ENCODE results near the gene FICD. TPM values are rescaled to one million over a fixed set of nuclear protein-coding genes. Genes with fewer than 3 reads are reported as not detected.
A peak's percentile ranks its signal among the peaks of the same experiment; 100 is the strongest.

Gene FICD
- total RNA-seq, 2 donors from 2014 or later: 6.2 to 6.8 TPM

GRCh38 chr12:108559007-108559655, 44.1 kb downstream of the FICD start:
- Histone ChIP-seq H3K36me3 (ENCODE audit: control insufficient read depth, insufficient read depth, low read length) (peaks cover 25% of the 10 kb centered on the region), H3K4me3 (ENCODE audit: low read length) (peak overlapping the region; percentile 94), H3K4me1 (ENCODE audit: control insufficient read depth, insufficient read depth, low read length) (no peaks in the 10 kb centered on the region), H3K27ac (ENCODE audit: low read depth, low read length) (no peak overlapping the region), H3K27me3 (ENCODE audit: control insufficient read depth, insufficient read depth, low read length, poor library complexity, severe bottlenecking) (no peaks in the 10 kb centered on the region), H3K9me3 (ENCODE audit: control insufficient read depth, low read length) (no peaks in the 10 kb centered on the region), H3K9ac (ENCODE audit: extremely low read depth, low read length, poor library complexity, severe bottlenecking) (peak overlapping the region; percentile 98)
- H3K27me3 Mint-ChIP-seq (ENCODE audit: insufficient read depth): no peaks in the 10 kb centered on the region
- H3K36me3 Mint-ChIP-seq (ENCODE audit: low read depth): peaks cover 27% of the 10 kb centered on the region
- 86 to 89% methylated on average over 9 to 12 of the region's 14 CpGs for WGBS, 2 experiments (ENCODE audit: insufficient coverage in 1 of 2, insufficient read length in 1 of 2)
- DNase-seq: peak; percentile 72
- H3K9me3 Mint-ChIP-seq: no peaks in the 10 kb centered on the region
- peaks cover 24% of the 10 kb centered on the region for H3K4me1 Mint-ChIP-seq
- no peak for TF ChIP-seq CTCF (conservative IDR thresholded peaks at IDR 0.05)
- H3K4me3 Mint-ChIP-seq: peak overlapping the region; percentile 94
- H3K27ac Mint-ChIP-seq: peak overlapping the region; percentile 100

GRCh38 chr12:108559748-108560147, 44.7 kb downstream of the FICD start:
- Histone ChIP-seq H3K27ac (ENCODE audit: low read depth, low read length) (no peak overlapping the region), H3K36me3 (ENCODE audit: control insufficient read depth, insufficient read depth, low read length) (peaks cover 31% of the 10 kb centered on the region), H3K9ac (ENCODE audit: extremely low read depth, low read length, poor library complexity, severe bottlenecking) (peak overlapping the region; percentile 98), H3K4me3 (ENCODE audit: low read length) (peak overlapping the region; percentile 94), H3K27me3 (ENCODE audit: control insufficient read depth, insufficient read depth, low read length, poor library complexity, severe bottlenecking) (no peaks in the 10 kb centered on the region), H3K4me1 (ENCODE audit: control insufficient read depth, insufficient read depth, low read length) (no peaks in the 10 kb centered on the region), H3K9me3 (ENCODE audit: control insufficient read depth, low read length) (no peaks in the 10 kb centered on the region)
- peak; percentile 59 for DNase-seq
- H3K36me3 Mint-ChIP-seq (ENCODE audit: low read depth): peaks cover 34% of the 10 kb centered on the region
- H3K27me3 Mint-ChIP-seq (ENCODE audit: insufficient read depth): no peaks in the 10 kb centered on the region
- H3K27ac Mint-ChIP-seq: peak overlapping the region; percentile 100
- TF ChIP-seq CTCF (conservative IDR thresholded peaks at IDR 0.05): no peak
- WGBS, 2 experiments (ENCODE audit: insufficient coverage in 1 of 2, insufficient read length in 1 of 2): 69 to 89% methylated on average over 2 to 3 of the region's 3 CpGs
- peak overlapping the region; percentile 94 for H3K4me3 Mint-ChIP-seq
- peaks cover 23% of the 10 kb centered on the region for H3K4me1 Mint-ChIP-seq
- H3K9me3 Mint-ChIP-seq: no peaks in the 10 kb centered on the region

- no peak for TF ChIP-seq CTCF (conservative IDR thresholded peaks at IDR 0.05)
- Mint-ChIP-seq H3K4me3 (peak overlapping the region; percentile 94), H3K36me3 (ENCODE audit: low read depth) (peaks cover 35% of the 10 kb centered on the region), H3K9me3 (no peaks in the 10 kb centered on the region), H3K27me3 (ENCODE audit: insufficient read depth) (no peaks in the 10 kb centered on the region), H3K4me1 (peaks cover 19% of the 10 kb centered on the region), H3K27ac (peak overlapping the region; percentile 100)
- Histone ChIP-seq H3K4me3 (ENCODE audit: low read length) (peak overlapping the region; percentile 94), H3K27ac (ENCODE audit: low read depth, low read length) (peak overlapping the region; percentile 98), H3K36me3 (ENCODE audit: control insufficient read depth, insufficient read depth, low read length) (peaks cover 37% of the 10 kb centered on the region), H3K27me3 (ENCODE audit: control insufficient read depth, insufficient read depth, low read length, poor library complexity, severe bottlenecking) (no peaks in the 10 kb centered on the region), H3K9me3 (ENCODE audit: control insufficient read depth, low read length) (no peaks in the 10 kb centered on the region), H3K4me1 (ENCODE audit: control insufficient read depth, insufficient read depth, low read length) (no peaks in the 10 kb centered on the region), H3K9ac (ENCODE audit: extremely low read depth, low read length, poor library complexity, severe bottlenecking) (peak overlapping the region; percentile 98)
- WGBS, 2 experiments (ENCODE audit: insufficient coverage in 1 of 2, insufficient read length in 1 of 2): 0 to 5% methylated on average over 9 to 12 of the region's 12 CpGs
- no peak for DNase-seq
These were observed 45.2 kb downstream of the FICD start for GRCh38 chr12:108560321-108560721.

Measured in endodermal cell (in vitro differentiated cells).